Activated CD8-positive, alpha-beta T cell treated with anti-CD3 and anti-CD28 coated beads for 36 hours (primary cell): ENCODE results near the gene WNT3A. TPM values are rescaled to one million over a fixed set of nuclear protein-coding genes. Genes with fewer than 3 reads are reported as not detected.

ENCODE experiments used
- ATAC-seq: fragments of 200-7000 bp; cut with Tn5 transposase; one replicate; pipeline ENCODE4 v1.10.0; 2021; ENCODE audit warnings: mild to moderate bottlenecking, moderate library complexity
- CTCF ChIA-PET: fragments of 350-600 bp; sonication (Branson Sonifier 250); formaldehyde crosslinking; loops from one replicate; lab custom pipeline; 2021; ENCODE audit warnings: antibody characterized with exemption; lab: Charles Lee
- POLR2A ChIA-PET: fragments of 350-600 bp; sonication (Branson Sonifier 250); formaldehyde crosslinking; loops from one replicate; lab custom pipeline; 2021; ENCODE audit warnings: antibody characterized with exemption; lab: Charles Lee
- DNase-seq: peaks from one replicate; pipeline ENCODE4 v3.0.0-alpha.2; 2020
- H3K27ac Mint-ChIP-seq: one replicate; pipeline ENCODE4 v1.8.0; 2021; ENCODE audit warnings: mild to moderate bottlenecking, mixed read lengths
- H3K27me3 Mint-ChIP-seq: one replicate; pipeline ENCODE4 v1.8.0; 2021; ENCODE audit warnings: mixed read lengths
- H3K36me3 Mint-ChIP-seq: one replicate; pipeline ENCODE4 v1.8.0; 2021; ENCODE audit warnings: low read depth, mixed read lengths
- H3K4me1 Mint-ChIP-seq: one replicate; pipeline ENCODE4 v1.8.0; 2021; ENCODE audit warnings: low read depth, mixed read lengths
- H3K4me3 Mint-ChIP-seq: one replicate; pipeline ENCODE4 v1.8.0; 2021; ENCODE audit warnings: mild to moderate bottlenecking, moderate library complexity, mixed read lengths
- H3K9me3 Mint-ChIP-seq: one replicate; pipeline ENCODE4 v1.8.0; 2021; ENCODE audit warnings: mixed read lengths
- CTCF ChIP-seq: fragments of 200-600 bp; IDR thresholded peaks from one replicate; pipeline ENCODE4 v1.8.0; 2022; ENCODE audit warnings: antibody characterized with exemption, mild to moderate bottlenecking
- intact Hi-C: fragments of 100-400 bp; cut with micrococcal nuclease; formaldehyde crosslinking; loops from one replicate; pipeline ENCODE4 v1.10.0; 2022
- total RNA-seq, 2 experiments: library from RNA; stranded (reverse); gene quantifications; one replicate each; pipeline ENCODE4 v1.2.3, GENCODE V29; 2021

The WNT3A gene
- total RNA-seq, 2 experiments from 2014 or later = not detected

- DNase-seq (no peak), ATAC-seq (peak; percentile 52)
- no peaks in the 10 kb centered on the region for H3K4me1 Mint-ChIP-seq
- ChIA-PET POLR2A (no interaction called here), CTCF (no interaction called here)
- H3K36me3 Mint-ChIP-seq = no peaks in the 10 kb centered on the region
- intact Hi-C loops = no loop called here
- no peak overlapping the region for H3K4me3 Mint-ChIP-seq
- peaks cover 2% of the 10 kb centered on the region for H3K27me3 Mint-ChIP-seq
- no peak overlapping the region for H3K27ac Mint-ChIP-seq
- no peak for TF ChIP-seq CTCF
- no peaks in the 10 kb centered on the region for H3K9me3 Mint-ChIP-seq
These were observed 65.2 kb downstream of the WNT3A start for GRCh38 chr1:228071839-228072657.

- no peak for TF ChIP-seq CTCF
- no peak overlapping the region for H3K4me3 Mint-ChIP-seq
- H3K27ac Mint-ChIP-seq = no peak overlapping the region
- H3K27me3 Mint-ChIP-seq = no peaks in the 10 kb centered on the region
- no peaks in the 10 kb centered on the region for H3K36me3 Mint-ChIP-seq
- no peaks in the 10 kb centered on the region for H3K4me1 Mint-ChIP-seq
- intact Hi-C loops = no loop called here
- no peak for DNase-seq
- H3K9me3 Mint-ChIP-seq = no peaks in the 10 kb centered on the region
- CTCF ChIA-PET = interaction anchor here (1.5 kb wide), 1 partner anchor 69 kb away, joined by 6 read pairs; no protein-coding TSS in a partner anchor
- ATAC-seq = no peak
- POLR2A ChIA-PET = no interaction called here
These were observed 65.9 kb downstream of the WNT3A start for GRCh38 chr1:228072658-228073043.

GRCh38 chr1:228073061-228073856 is 66.5 kb downstream of the WNT3A start:
- intact Hi-C loops = no loop called here
- no peak for TF ChIP-seq CTCF
- Mint-ChIP-seq H3K27ac (no peak overlapping the region), H3K4me1 (no peaks in the 10 kb centered on the region), H3K9me3 (no peaks in the 10 kb centered on the region), H3K36me3 (no peaks in the 10 kb centered on the region), H3K27me3 (no peaks in the 10 kb centered on the region), H3K4me3 (no peak overlapping the region)
- DNase-seq (no peak), ATAC-seq (no peak)
- POLR2A ChIA-PET = no interaction called here
- CTCF ChIA-PET = interaction anchor here (1.5 kb wide), 1 partner anchor 69 kb away, joined by 6 read pairs; no protein-coding TSS in a partner anchor

GRCh38 chr1:228073857-228074545 is 67.2 kb downstream of the WNT3A start:
- Mint-ChIP-seq H3K4me3 (no peak overlapping the region), H3K27me3 (no peaks in the 10 kb centered on the region), H3K27ac (no peak overlapping the region), H3K36me3 (no peaks in the 10 kb centered on the region), H3K4me1 (peaks cover 3% of the 10 kb centered on the region), H3K9me3 (no peaks in the 10 kb centered on the region)
- peak; percentile 50 for ATAC-seq
- DNase-seq = peak; percentile 46
- CTCF ChIA-PET = interaction anchor here (1.5 kb wide), 1 partner anchor 70 kb away, joined by 6 read pairs; no protein-coding TSS in a partner anchor
- TF ChIP-seq CTCF = no peak
- intact Hi-C loops = no loop called here
- POLR2A ChIA-PET = no interaction called here
